ENCODE data around the gene METTL17. TPM values are rescaled to one million over a fixed set of nuclear protein-coding genes. Genes with fewer than 3 reads are reported as not detected.
"Not testable (repeated sequence)": the region's sequence is repeated elsewhere in the genome, so short reads cannot be mapped to it uniquely, and the experiment has no call there.

Gene METTL17
- total and polyA plus RNA-seq, 2 of the 8 experiments (the other 6 are each of a cell fraction or from before 2014, with no cell fraction given) = 73.8 to 138 TPM

GRCh38 chr14:20982646-20983369, 7.0 kb upstream of the METTL17 start (continued):
- TF ChIP-seq ASH2L (IDR thresholded peaks at IDR 0.05; ENCODE audit: low read length) (no peak), TEAD4 (IDR thresholded peaks at IDR 0.05; ENCODE audit: low read depth, low read length) (no peak), KDM4A (IDR thresholded peaks at IDR 0.05; ENCODE audit: low read depth, low read length, severe bottlenecking) (no peak), KDM5A (IDR thresholded peaks at IDR 0.05; ENCODE audit: low read length) (no peak), YY1 (IDR thresholded peaks at IDR 0.05; ENCODE audit: low read depth, low read length) (no peak), SP2 (IDR thresholded peaks at IDR 0.05; ENCODE audit: low read length) (no peak), EGR1 (IDR thresholded peaks at IDR 0.05; ENCODE audit: borderline replicate concordance, low read depth, low read length) (no peak), FOSL1 (IDR thresholded peaks at IDR 0.05; ENCODE audit: insufficient read depth, low read depth, low read length) (no peak), SP1 (IDR thresholded peaks at IDR 0.05; ENCODE audit: low read depth, low read length) (no peak), HDAC6 (IDR thresholded peaks at IDR 0.05; ENCODE audit: low read depth, low read length) (no peak)

- not testable (repeated sequence) for H3K23me2 ChIP-seq (ENCODE audit: low read depth, low read length); H3K79me1 ChIP-seq (ENCODE audit: low read depth, low read length); DNase-seq (ENCODE audit: low read depth in 1 of 2, low spot score in 2 of 2); H3K14ac ChIP-seq (ENCODE audit: insufficient read length); H3K23ac ChIP-seq (ENCODE audit: insufficient read length); H2BK120ac ChIP-seq (replicated peaks; ENCODE audit: low read depth, low read length); H3K56ac ChIP-seq (replicated peaks; ENCODE audit: insufficient read length, low read depth, low read length); H2AFZ ChIP-seq (ENCODE audit: low read length); H4K20me1 ChIP-seq (replicated peaks in 1 of 2; ENCODE audit: control insufficient read depth in 1 of 2, insufficient read depth in 2 of 2, low read length in 2 of 2); H2BK15ac ChIP-seq (ENCODE audit: low read length); H4K5ac ChIP-seq (ENCODE audit: insufficient read length, low read depth, low read length); H2BK20ac ChIP-seq (ENCODE audit: low read length); H3K27me3 ChIP-seq (replicated peaks in 1 of 4; ENCODE audit: control insufficient read depth in 3 of 4, extremely low read depth in 1 of 4, insufficient read depth in 3 of 4, low read length in 3 of 4); H2BK12ac ChIP-seq (ENCODE audit: low read depth, low read length); FAIRE-seq; H3K4me1 ChIP-seq (replicated peaks in 1 of 4; ENCODE audit: control insufficient read depth in 3 of 4, insufficient read depth in 4 of 4, low read length in 3 of 4); H4K8ac ChIP-seq (ENCODE audit: extremely low read depth, insufficient read depth, low read length); H3K36me3 ChIP-seq (ENCODE audit: control insufficient read depth in 2 of 4, insufficient read depth in 4 of 4, low read length in 3 of 4); H3K4me3 ChIP-seq (ENCODE audit: extremely low read depth in 1 of 4, insufficient read depth in 2 of 4, low read depth in 3 of 4, low read length in 4 of 4); H2AK5ac ChIP-seq (ENCODE audit: low read depth, low read length); H2BK5ac ChIP-seq (ENCODE audit: low read depth, low read length); H3K79me2 ChIP-seq (ENCODE audit: control insufficient read depth in 1 of 2, insufficient read depth in 2 of 2, low read length in 2 of 2); H3K4me2 ChIP-seq (ENCODE audit: insufficient read depth in 1 of 2, low read depth in 2 of 2, low read length in 2 of 2); H3K18ac ChIP-seq (ENCODE audit: extremely low read depth, low read length); H3K27ac ChIP-seq (ENCODE audit: low read depth, low read length); H4K91ac ChIP-seq (replicated peaks; ENCODE audit: insufficient read length, low read length); H3K9me3 ChIP-seq (ENCODE audit: insufficient read depth in 2 of 2, low read depth in 1 of 2, low read length in 1 of 2); H3K9ac ChIP-seq (replicated peaks in 1 of 4; ENCODE audit: extremely low read depth in 1 of 4, low read depth in 3 of 4, low read length in 3 of 4); H3K4ac ChIP-seq (replicated peaks; ENCODE audit: insufficient read length, low read depth, low read length)
- ChIA-PET CTCF (ENCODE audit: partially characterized antibody) (interaction anchor here (0.6 to 1.2 kb wide), 5 partner anchors 12 to 117 kb away, joined by 3 read pairs; no protein-coding TSS in a partner anchor), POLR2A (ENCODE audit: partially characterized antibody) (interaction anchor here (1.0 to 1.5 kb wide), 2 partner anchors 15 to 85 kb away, joined by 4 read pairs; no protein-coding TSS in a partner anchor)
- 84% methylated on average over 4 of the region's 4 CpGs; no CpG with 5 or more reads in 1 of the 2 experiments for WGBS, 2 experiments (ENCODE audit: extremely low coverage in 1 of 2, insufficient coverage in 1 of 2, insufficient read length in 1 of 2, insufficient replicate concordance in 2 of 2, low coverage in 1 of 2, low lambda C conversion rate in 2 of 2, missing lambda C conversion rate in 1 of 2)
These were observed 4.1 kb upstream of the METTL17 start for GRCh38 chr14:20985650-20986049.
